Stomach (tissue), 9 donors: ENCODE data around the gene PLPP1. TPM values are rescaled to one million over a fixed set of nuclear protein-coding genes. Genes with fewer than 3 reads are reported as not detected.

Source experiments
- DNase-seq, 2 donors: peaks; one replicate each; pipeline versions ENCODE4 v3.0.0 to v3.0.0-alpha.2; 2013 to 2019
- H3K27ac ChIP-seq, 5 donors: fragments of 200-600 bp in 4 of 5; sonication (generic) in 4 of 5; one replicate each; pipeline ENCODE4 v1.5.1; 2013 to 2019; ENCODE audit warnings: mild to moderate bottlenecking in 1 of 5, moderate library complexity in 1 of 5
- H3K27me3 ChIP-seq, 3 donors: fragments of 200-600 bp; sonication (generic); one replicate each; pipeline ENCODE4 v1.5.1; 2017 to 2019; ENCODE audit warnings: mixed run types in 1 of 3
- H3K36me3 ChIP-seq, 4 donors: fragments of 200-600 bp; sonication (generic); 1 replicate in 3 of 4; 2 replicates in 1 of 4; pipeline ENCODE4 v1.5.1; 2016 to 2019
- H3K4me1 ChIP-seq, 4 donors: fragments of 200-600 bp; sonication (generic); one replicate each; pipeline ENCODE4 v1.5.1; 2016 to 2019
- H3K4me3 ChIP-seq, 4 donors: fragments of 200-600 bp; sonication (generic) in 3 of 4; one replicate each; pipeline ENCODE4 v1.5.1; 2016 to 2019; ENCODE audit warnings: mild to moderate bottlenecking in 1 of 4
- H3K9me3 ChIP-seq, 4 donors: fragments of 200-600 bp; sonication (generic); one replicate each; pipeline ENCODE4 v1.5.1; 2016 to 2019
- EP300 ChIP-seq: sonication (generic); formaldehyde crosslinking; IDR thresholded peaks from one replicate; pipeline ENCODE4 v1.6.1; 2017; ENCODE audit warnings: antibody characterized with exemption
- POLR2A ChIP-seq, 4 donors: fragments of 450-650 bp; IDR thresholded peaks; one replicate each; pipeline ENCODE4 v1.6.1; 2016; ENCODE audit warnings: antibody characterized with exemption in 4 of 4, control low read depth in 2 of 4, mild to moderate bottlenecking in 1 of 4, moderate library complexity in 1 of 4
- POLR2AphosphoS5 ChIP-seq, 3 donors: sonication (generic); formaldehyde crosslinking; IDR thresholded peaks; one replicate each; pipeline ENCODE4 v1.6.1; 2016; ENCODE audit warnings: antibody characterized with exemption in 3 of 3
- WGBS, 5 donors: extraction: QIAGEN DNeasy Blood & Tissue Kit in 3 of 5; methylation state at CpG; one replicate each; pipeline versions ENCODE4 v1.1.5 to v1.1.7; 2013 to 2018; 5-methylcytosine and 5-hydroxymethylcytosine counted together
- intact Hi-C: fragments of 100-400 bp; cut with DNase I; formaldehyde crosslinking; loops from one replicate; pipeline ENCODE4 v1.15.1; 2023; ENCODE audit warnings: low total_unique reads
- polyA plus RNA-seq, 3 donors: library from polyadenylated mRNA; stranded (reverse); fragments of 200-250 nt; gene quantifications; one replicate each; pipeline ENCODE4 v1.2.3, GENCODE V29; 2013
- total RNA-seq, 5 donors: library from RNA; depleted of rRNA; stranded (reverse); fragments of >200 nt; gene quantifications; one replicate each; pipeline versions ENCODE4 v1.1.0 to v1.2.3, GENCODE V29; 2014 to 2016
- TF ChIP-seq, protein P1 (sequence below), 7 experiments: fragments of 450-650 bp in 4 of 7; fragments of 200-600 bp in 3 of 7; sonication (generic) in 3 of 7; IDR thresholded peaks; one replicate each; pipeline ENCODE4 v1.5.1; 2016 to 2019; ENCODE audit warnings: antibody characterized with exemption in 7 of 7, control low read depth in 2 of 7, mild to moderate bottlenecking in 1 of 7
- donor health status: healthy with polysubstance abuse.
- donor health status: Bipolar disorder and iron deficiency.
- donor health status: healthy.

PLPP1 gene
- total and polyA plus RNA-seq, 8 donors = 29.5 to 592 (median 79.8) TPM

DNA sequence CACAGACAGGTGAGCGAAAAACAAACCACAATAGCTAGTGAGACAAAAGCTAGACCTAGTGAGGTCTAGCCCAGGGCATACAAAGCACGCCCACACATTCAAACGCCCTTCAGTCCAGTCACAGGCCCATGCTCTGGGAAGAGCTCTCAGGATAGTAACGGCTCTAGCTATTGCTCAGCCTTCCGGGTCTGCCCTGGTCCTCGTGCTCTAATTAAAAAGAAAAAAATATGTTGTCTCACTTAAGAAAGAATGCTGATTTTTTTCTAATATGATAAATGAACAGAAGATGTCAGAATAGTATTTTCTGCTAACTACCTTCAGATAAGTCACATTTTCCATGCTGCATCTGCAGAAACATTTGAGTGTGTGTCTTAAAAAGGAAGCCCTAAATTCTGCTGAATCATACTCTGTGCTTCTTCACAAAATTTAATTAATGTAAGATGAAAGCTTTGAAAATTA is 94.5 kb downstream of the PLPP1 start:
- intact Hi-C loops = no loop called here
- TF ChIP-seq POLR2AphosphoS5 (IDR thresholded peaks at IDR 0.05) (peak in 1 of 3 donors; percentile 5), EP300 (no peak), POLR2A (IDR thresholded peaks at IDR 0.05) (no peak)
- TF ChIP-seq, protein P1, sequence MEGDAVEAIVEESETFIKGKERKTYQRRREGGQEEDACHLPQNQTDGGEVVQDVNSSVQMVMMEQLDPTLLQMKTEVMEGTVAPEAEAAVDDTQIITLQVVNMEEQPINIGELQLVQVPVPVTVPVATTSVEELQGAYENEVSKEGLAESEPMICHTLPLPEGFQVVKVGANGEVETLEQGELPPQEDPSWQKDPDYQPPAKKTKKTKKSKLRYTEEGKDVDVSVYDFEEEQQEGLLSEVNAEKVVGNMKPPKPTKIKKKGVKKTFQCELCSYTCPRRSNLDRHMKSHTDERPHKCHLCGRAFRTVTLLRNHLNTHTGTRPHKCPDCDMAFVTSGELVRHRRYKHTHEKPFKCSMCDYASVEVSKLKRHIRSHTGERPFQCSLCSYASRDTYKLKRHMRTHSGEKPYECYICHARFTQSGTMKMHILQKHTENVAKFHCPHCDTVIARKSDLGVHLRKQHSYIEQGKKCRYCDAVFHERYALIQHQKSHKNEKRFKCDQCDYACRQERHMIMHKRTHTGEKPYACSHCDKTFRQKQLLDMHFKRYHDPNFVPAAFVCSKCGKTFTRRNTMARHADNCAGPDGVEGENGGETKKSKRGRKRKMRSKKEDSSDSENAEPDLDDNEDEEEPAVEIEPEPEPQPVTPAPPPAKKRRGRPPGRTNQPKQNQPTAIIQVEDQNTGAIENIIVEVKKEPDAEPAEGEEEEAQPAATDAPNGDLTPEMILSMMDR (IDR thresholded peaks at IDR 0.05) = no peak
- Histone ChIP-seq H3K4me1 (peaks cover 10 to 55% (median 35%) of the 10 kb centered on the region in 4 donors), H3K36me3 (peaks cover 0 to 27% (median 22%) of the 10 kb centered on the region in 4 donors), H3K9me3 (peaks cover 0 to 3% (median 0%) of the 10 kb centered on the region in 4 donors), H3K27me3 (no peaks in the 10 kb centered on the region), H3K27ac (peak overlapping the region in 4 of 5 donors; percentile 72 to 86 (median 80)), H3K4me3 (no peak overlapping the region)
- DNase-seq = no peak
- 78 to 86% (median 81%) methylated on average over 6 of the region's 6 CpGs for WGBS, 5 donors

GRCh38 chr5:55438998-55439397 is 95.8 kb downstream of the PLPP1 start:
- H3K4me3 ChIP-seq = no peak overlapping the region

DNA sequence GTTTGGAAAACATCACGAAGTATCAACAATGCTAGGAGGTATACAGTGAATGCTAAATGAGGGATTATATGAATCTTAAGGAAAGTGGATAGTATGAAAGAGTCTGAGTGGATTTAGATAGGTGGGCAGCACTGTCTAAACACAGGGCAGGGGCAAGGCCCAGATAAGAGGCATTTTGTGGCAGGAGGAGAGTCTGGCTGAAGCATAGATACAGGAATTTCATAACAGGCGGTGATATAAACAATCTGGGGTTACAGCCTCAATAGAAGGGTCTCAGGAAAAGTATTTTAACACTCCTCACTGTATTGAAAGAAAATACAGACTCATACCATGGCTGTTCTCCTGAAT is 96.9 kb downstream of the PLPP1 start:
- intact Hi-C loops = no loop called here
- H3K4me1 ChIP-seq = peaks cover 10 to 54% (median 35%) of the 10 kb centered on the region in 4 donors
- WGBS, 5 donors = 64 to 87% (median 84%) methylated on average over 2 of the region's 2 CpGs
- peaks cover 0 to 31% (median 24%) of the 10 kb centered on the region in 4 donors for H3K36me3 ChIP-seq
- DNase-seq = no peak
- no peak for TF ChIP-seq EP300
- no peak for TF ChIP-seq POLR2A (IDR thresholded peaks at IDR 0.05)
- TF ChIP-seq, protein P1 (IDR thresholded peaks at IDR 0.05) = no peak
- TF ChIP-seq POLR2AphosphoS5 (IDR thresholded peaks at IDR 0.05) = no peak
- no peaks in the 10 kb centered on the region for H3K27me3 ChIP-seq
- peak overlapping the region in 4 of 5 donors; percentile 72 to 86 (median 80) for H3K27ac ChIP-seq
- no peak overlapping the region for H3K4me3 ChIP-seq
- peaks cover 0 to 4% (median 0%) of the 10 kb centered on the region in 4 donors for H3K9me3 ChIP-seq

More at GRCh38 chr5:55438998-55439397, 95.8 kb downstream of the PLPP1 start:
- peak in 1 of 2 donors; percentile 71 for DNase-seq
- Histone ChIP-seq H3K36me3 (peaks cover 0 to 27% (median 24%) of the 10 kb centered on the region in 4 donors), H3K27ac (peak overlapping the region in 4 of 5 donors; percentile 72 to 86 (median 80)), H3K9me3 (peaks cover 0 to 4% (median 0%) of the 10 kb centered on the region in 4 donors), H3K27me3 (no peaks in the 10 kb centered on the region), H3K4me1 (peaks cover 10 to 55% (median 35%) of the 10 kb centered on the region in 4 donors)
- TF ChIP-seq POLR2A (IDR thresholded peaks at IDR 0.05) (no peak), POLR2AphosphoS5 (IDR thresholded peaks at IDR 0.05) (peak in 2 of 3 donors; percentile 27 to 45)
- TF ChIP-seq, protein P1 (IDR thresholded peaks at IDR 0.05) = no peak
- intact Hi-C loops = no loop called here
- WGBS, 5 donors = 57 to 85% (median 70%) methylated on average over 4 of the region's 4 CpGs

DNA sequence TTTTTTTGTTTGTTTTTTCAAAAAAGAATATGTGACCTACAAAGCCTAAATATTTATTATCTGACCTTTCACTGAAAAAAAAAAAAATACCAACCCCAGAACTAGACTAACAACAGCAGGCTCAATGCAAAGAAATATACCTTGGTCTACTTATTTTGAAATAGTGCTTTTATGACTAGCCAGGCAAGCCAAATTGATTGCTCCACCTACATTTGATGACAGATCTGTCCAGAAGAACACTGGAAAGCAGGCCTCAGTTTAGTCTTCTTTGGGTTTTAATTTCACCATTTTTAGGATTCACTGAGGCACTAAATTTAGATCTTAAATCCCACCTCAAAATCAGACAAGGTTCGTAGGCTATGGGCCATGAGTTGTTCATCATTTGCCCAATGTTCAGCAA is 97.3 kb downstream of the PLPP1 start:
- no peak for TF ChIP-seq POLR2AphosphoS5 (IDR thresholded peaks at IDR 0.05)
- TF ChIP-seq EP300 = no peak
- no peak for TF ChIP-seq POLR2A (IDR thresholded peaks at IDR 0.05)
- TF ChIP-seq, protein P1 (IDR thresholded peaks at IDR 0.05) = no peak
- Histone ChIP-seq H3K4me1 (peaks cover 10 to 50% (median 35%) of the 10 kb centered on the region in 4 donors), H3K9me3 (peaks cover 0 to 4% (median 0%) of the 10 kb centered on the region in 4 donors), H3K36me3 (peaks cover 0 to 33% (median 24%) of the 10 kb centered on the region in 4 donors), H3K27ac (peak overlapping the region in 4 of 5 donors; percentile 72 to 86 (median 80)), H3K4me3 (no peak overlapping the region), H3K27me3 (no peaks in the 10 kb centered on the region)
- WGBS, 5 donors = 65 to 77% (median 73%) methylated on average over 1 of the region's 1 CpG
- DNase-seq = no peak
- intact Hi-C loops = no loop called here
